ENCODE results near the gene GADD45A. TPM values are rescaled to one million over a fixed set of nuclear protein-coding genes. Genes with fewer than 3 reads are reported as not detected.

The GADD45A gene
- total RNA-seq, 1 donor from 2014 or later: 151 TPM

DNA sequence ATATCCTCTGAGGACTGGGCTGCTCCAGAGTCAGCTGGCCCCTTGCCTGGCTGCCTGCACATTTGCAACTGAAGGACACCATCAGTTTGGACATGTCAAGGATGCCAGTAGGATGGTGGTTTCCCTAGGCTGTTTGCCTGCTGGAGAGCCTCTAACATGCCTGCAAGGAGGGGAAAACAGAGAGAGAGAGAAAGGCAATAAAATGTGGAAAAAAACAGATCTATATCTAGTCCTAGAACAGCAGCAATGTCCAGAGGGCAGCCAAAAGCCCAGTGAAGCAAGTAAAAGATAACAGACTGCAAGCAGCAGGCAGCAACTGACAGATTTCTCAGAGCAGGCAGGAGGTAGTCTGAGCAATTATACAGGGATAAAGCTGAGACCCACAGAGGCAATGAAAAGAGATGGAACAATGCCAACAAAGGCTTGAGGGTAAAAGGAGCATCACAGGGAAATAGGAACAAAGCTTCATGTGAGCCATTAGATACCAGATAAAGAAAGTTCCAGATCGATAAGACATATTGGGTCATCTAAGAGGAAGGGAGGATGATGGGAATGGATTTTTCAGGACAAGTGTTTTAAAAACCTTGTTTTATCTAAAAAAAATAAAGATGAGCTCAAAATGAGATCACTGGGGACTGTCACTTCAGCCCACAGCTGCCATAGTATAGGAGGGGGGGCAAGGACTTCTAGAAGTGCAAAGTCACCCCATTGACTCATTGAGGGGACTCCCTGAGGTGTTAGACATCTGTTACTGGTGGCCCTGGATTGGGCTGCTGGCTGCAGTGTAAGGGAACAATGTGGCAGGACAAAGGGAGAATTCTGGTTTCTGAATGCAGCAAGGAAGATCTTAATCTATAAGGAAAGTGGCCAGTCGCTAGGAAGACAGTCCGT lies 38.6 kb upstream of the GADD45A start:
- TF ChIP-seq, protein P1, sequence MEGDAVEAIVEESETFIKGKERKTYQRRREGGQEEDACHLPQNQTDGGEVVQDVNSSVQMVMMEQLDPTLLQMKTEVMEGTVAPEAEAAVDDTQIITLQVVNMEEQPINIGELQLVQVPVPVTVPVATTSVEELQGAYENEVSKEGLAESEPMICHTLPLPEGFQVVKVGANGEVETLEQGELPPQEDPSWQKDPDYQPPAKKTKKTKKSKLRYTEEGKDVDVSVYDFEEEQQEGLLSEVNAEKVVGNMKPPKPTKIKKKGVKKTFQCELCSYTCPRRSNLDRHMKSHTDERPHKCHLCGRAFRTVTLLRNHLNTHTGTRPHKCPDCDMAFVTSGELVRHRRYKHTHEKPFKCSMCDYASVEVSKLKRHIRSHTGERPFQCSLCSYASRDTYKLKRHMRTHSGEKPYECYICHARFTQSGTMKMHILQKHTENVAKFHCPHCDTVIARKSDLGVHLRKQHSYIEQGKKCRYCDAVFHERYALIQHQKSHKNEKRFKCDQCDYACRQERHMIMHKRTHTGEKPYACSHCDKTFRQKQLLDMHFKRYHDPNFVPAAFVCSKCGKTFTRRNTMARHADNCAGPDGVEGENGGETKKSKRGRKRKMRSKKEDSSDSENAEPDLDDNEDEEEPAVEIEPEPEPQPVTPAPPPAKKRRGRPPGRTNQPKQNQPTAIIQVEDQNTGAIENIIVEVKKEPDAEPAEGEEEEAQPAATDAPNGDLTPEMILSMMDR (conservative IDR thresholded peaks at IDR 0.05; ENCODE audit: low read depth, low read length): no peak
- no peak for DNase-seq (ENCODE audit: low read depth)
- H3K4me3 ChIP-seq (ENCODE audit: low read depth, low read length): no peak overlapping the region

GRCh38 chr1:67647036-67647798 lies 37.8 kb upstream of the GADD45A start:
- DNase-seq (ENCODE audit: low read depth): no peak
- H3K4me3 ChIP-seq (ENCODE audit: low read depth, low read length): no peak overlapping the region
- TF ChIP-seq, protein P1 (conservative IDR thresholded peaks at IDR 0.05; ENCODE audit: low read depth, low read length): no peak

GRCh38 chr1:67647814-67648358 lies 37.1 kb upstream of the GADD45A start:
- TF ChIP-seq, protein P1 (conservative IDR thresholded peaks at IDR 0.05; ENCODE audit: low read depth, low read length): no peak
- no peak for DNase-seq (ENCODE audit: low read depth)
- H3K4me3 ChIP-seq (ENCODE audit: low read depth, low read length): no peak overlapping the region

DNA sequence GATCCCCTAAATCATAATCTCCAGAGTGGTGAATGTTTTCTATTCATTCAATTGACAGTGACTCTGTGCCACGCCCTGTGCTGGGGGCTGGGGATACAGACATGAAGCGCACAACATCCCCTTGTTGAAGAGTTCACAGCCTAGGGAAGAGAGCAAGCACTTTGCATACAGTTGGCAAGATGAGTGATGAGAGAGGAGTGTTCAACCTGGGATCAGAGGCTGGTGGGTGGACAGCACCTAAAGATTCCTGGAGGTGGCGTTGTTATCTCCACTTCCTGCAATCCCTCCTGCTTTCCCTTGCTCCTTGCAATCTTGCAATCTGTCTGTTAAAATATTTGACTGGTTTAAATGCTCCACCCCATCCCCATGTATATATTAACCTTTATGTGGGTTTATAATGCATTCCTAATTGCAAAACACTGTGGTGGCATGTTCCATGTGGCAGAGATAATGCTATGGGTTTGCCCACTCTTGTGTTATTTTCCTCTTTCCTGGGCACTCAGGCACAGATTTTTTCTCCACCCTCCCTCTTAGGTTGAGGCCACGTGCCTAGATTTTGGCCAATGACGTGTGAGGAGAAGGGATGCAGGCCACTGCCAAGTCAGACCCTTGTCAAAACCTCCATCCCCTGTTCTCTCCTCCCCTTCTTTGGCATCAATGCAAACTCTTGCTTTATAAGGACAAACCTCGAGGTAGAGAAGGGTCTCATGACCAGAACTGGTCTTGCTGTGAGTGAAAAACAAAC lies 36.2 kb upstream of the GADD45A start:
- no peak overlapping the region for H3K4me3 ChIP-seq (ENCODE audit: low read depth, low read length)
- no peak for DNase-seq (ENCODE audit: low read depth)
- TF ChIP-seq, protein P1 (conservative IDR thresholded peaks at IDR 0.05; ENCODE audit: low read depth, low read length): peak; percentile 14

DNA sequence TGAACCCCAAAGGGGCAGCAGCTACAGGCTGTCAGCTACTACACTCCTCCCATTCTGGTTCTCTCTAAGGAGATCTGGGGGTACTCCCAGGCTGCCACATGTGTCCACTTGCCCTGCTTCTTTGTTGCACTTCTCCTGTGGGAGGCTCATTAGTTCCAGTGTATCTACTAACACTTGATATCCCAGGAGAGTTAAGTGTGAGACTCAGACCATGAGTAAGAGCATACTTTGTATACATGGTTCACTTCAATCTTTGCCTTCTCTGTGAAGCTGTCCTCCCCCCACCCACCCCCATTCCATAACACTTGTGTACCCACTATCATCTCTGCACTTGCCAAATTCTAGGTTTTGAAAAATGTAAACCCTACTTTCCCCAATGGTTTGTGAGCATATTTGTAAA lies 34.9 kb upstream of the GADD45A start:
- H3K4me3 ChIP-seq (ENCODE audit: low read depth, low read length): no peak overlapping the region
- TF ChIP-seq, protein P1 (conservative IDR thresholded peaks at IDR 0.05; ENCODE audit: low read depth, low read length): no peak
- DNase-seq (ENCODE audit: low read depth): no peak

DNA sequence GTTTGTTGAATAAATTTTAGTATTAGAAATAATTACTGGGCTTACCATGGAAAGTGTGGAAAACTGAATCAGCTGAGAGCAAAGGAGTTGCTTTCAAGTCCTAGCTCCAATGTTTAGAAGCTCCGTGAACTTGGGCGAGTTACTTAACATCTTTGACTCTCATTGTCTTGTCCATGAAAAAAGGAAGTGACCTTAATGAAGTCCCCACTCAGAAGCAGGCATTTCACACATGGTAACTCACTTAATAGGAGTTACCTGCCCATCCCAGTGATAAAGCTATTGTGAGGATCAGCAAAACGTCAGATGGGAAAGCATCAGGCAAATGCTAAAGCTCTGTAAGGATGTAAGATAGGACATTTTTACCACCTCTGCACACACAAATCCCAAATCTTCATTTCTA lies 34.0 kb upstream of the GADD45A start:
- TF ChIP-seq, protein P1 (conservative IDR thresholded peaks at IDR 0.05; ENCODE audit: low read depth, low read length): no peak
- H3K4me3 ChIP-seq (ENCODE audit: low read depth, low read length): no peak overlapping the region
- no peak for DNase-seq (ENCODE audit: low read depth)

Data from epithelial cell of proximal tubule (primary cell).